ENCODE data around the gene ORC3. TPM values are rescaled to one million over a fixed set of nuclear protein-coding genes. Genes with fewer than 3 reads are reported as not detected.

ORC3 gene
- total and polyA plus RNA-seq, 2 donors = 23.4 to 37.4 TPM

GRCh38 chr6:87660226-87660911, 70.4 kb downstream of the ORC3 start:
- Histone ChIP-seq H3K27ac (ENCODE audit: low read depth in 1 of 2, low read length in 1 of 2) (no peak overlapping the region), H3K9me3 (ENCODE audit: control insufficient read depth in 2 of 2, insufficient read depth in 1 of 2, low read length in 1 of 2) (no peaks in the 10 kb centered on the region), H3K36me3 (ENCODE audit: control insufficient read depth in 2 of 2, insufficient read depth in 2 of 2, low read length in 1 of 2) (peaks cover 0 to 8% of the 10 kb centered on the region in 2 donors), H3K27me3 (ENCODE audit: control insufficient read depth in 2 of 2, insufficient read depth in 1 of 2, low read length in 1 of 2) (no peaks in the 10 kb centered on the region), H3K4me1 (ENCODE audit: control insufficient read depth in 2 of 2, insufficient read depth in 2 of 2, low read length in 2 of 2) (peaks cover 11 to 18% of the 10 kb centered on the region in 2 donors), H3K4me3 (ENCODE audit: low read length in 2 of 2) (no peak overlapping the region)
- no peak for DNase-seq (ENCODE audit: low read depth in 6 of 9, low spot score in 9 of 9)

DNA sequence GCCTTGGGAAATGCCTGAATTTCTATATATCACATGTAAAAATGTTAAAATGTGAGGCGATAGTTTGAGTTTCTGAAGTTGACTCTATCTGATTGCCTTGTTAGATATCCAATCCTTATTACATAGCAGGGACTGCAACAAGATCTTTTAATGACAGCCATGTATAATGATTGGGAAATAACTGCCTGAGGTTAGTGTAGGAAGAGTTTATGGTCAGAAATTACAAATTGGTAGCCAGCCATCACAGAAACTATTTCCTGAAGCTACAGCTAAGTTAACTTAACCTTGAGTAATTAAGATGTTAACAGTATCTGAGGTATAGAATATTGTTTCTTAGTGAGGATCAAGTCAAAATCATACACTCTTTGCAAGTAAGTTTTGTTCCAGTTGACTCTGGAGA, 71.1 kb downstream of the ORC3 start:
- H3K27me3 ChIP-seq (ENCODE audit: control insufficient read depth in 2 of 2, insufficient read depth in 1 of 2, low read length in 1 of 2) = no peaks in the 10 kb centered on the region
- no peak overlapping the region for H3K27ac ChIP-seq (ENCODE audit: low read depth in 1 of 2, low read length in 1 of 2)
- H3K36me3 ChIP-seq (ENCODE audit: control insufficient read depth in 2 of 2, insufficient read depth in 2 of 2, low read length in 1 of 2) = peaks cover 0 to 8% of the 10 kb centered on the region in 2 donors
- peaks cover 11 to 14% of the 10 kb centered on the region in 2 donors for H3K4me1 ChIP-seq (ENCODE audit: control insufficient read depth in 2 of 2, insufficient read depth in 2 of 2, low read length in 2 of 2)
- no peak overlapping the region for H3K4me3 ChIP-seq (ENCODE audit: low read length in 2 of 2)
- no peaks in the 10 kb centered on the region for H3K9me3 ChIP-seq (ENCODE audit: control insufficient read depth in 2 of 2, insufficient read depth in 1 of 2, low read length in 1 of 2)
- DNase-seq (ENCODE audit: low read depth in 6 of 9, low spot score in 9 of 9) = no peak
- WGBS = 100% methylated on average over 1 of the region's 1 CpG

GRCh38 chr6:87661503-87661902, 71.6 kb downstream of the ORC3 start:
- Histone ChIP-seq H3K4me3 (ENCODE audit: low read length in 2 of 2) (no peak overlapping the region), H3K9me3 (ENCODE audit: control insufficient read depth in 2 of 2, insufficient read depth in 1 of 2, low read length in 1 of 2) (no peaks in the 10 kb centered on the region), H3K27me3 (ENCODE audit: control insufficient read depth in 2 of 2, insufficient read depth in 1 of 2, low read length in 1 of 2) (no peaks in the 10 kb centered on the region), H3K4me1 (ENCODE audit: control insufficient read depth in 2 of 2, insufficient read depth in 2 of 2, low read length in 2 of 2) (peaks cover 10 to 11% of the 10 kb centered on the region in 2 donors), H3K27ac (ENCODE audit: low read depth in 1 of 2, low read length in 1 of 2) (no peak overlapping the region), H3K36me3 (ENCODE audit: control insufficient read depth in 2 of 2, insufficient read depth in 2 of 2, low read length in 1 of 2) (peaks cover 0 to 8% of the 10 kb centered on the region in 2 donors)
- WGBS = 53% methylated on average over 1 of the region's 1 CpG
- DNase-seq (ENCODE audit: low read depth in 6 of 9, low spot score in 9 of 9) = no peak

- no peak overlapping the region for H3K27ac ChIP-seq (ENCODE audit: low read depth in 1 of 2, low read length in 1 of 2)
- H3K4me3 ChIP-seq (ENCODE audit: low read length in 2 of 2) = no peak overlapping the region
- DNase-seq (ENCODE audit: low read depth in 6 of 9, low spot score in 9 of 9) = no peak
- H3K4me1 ChIP-seq (ENCODE audit: control insufficient read depth in 2 of 2, insufficient read depth in 2 of 2, low read length in 2 of 2) = peaks cover 3 to 6% of the 10 kb centered on the region in 2 donors
- H3K27me3 ChIP-seq (ENCODE audit: control insufficient read depth in 2 of 2, insufficient read depth in 1 of 2, low read length in 1 of 2) = no peaks in the 10 kb centered on the region
- H3K36me3 ChIP-seq (ENCODE audit: control insufficient read depth in 2 of 2, insufficient read depth in 2 of 2, low read length in 1 of 2) = peaks cover 0 to 18% of the 10 kb centered on the region in 2 donors
- WGBS = 95% methylated on average over 2 of the region's 2 CpGs
- H3K9me3 ChIP-seq (ENCODE audit: control insufficient read depth in 2 of 2, insufficient read depth in 1 of 2, low read length in 1 of 2) = no peaks in the 10 kb centered on the region
These were observed 73.5 kb downstream of the ORC3 start for GRCh38 chr6:87663434-87663833.

DNA sequence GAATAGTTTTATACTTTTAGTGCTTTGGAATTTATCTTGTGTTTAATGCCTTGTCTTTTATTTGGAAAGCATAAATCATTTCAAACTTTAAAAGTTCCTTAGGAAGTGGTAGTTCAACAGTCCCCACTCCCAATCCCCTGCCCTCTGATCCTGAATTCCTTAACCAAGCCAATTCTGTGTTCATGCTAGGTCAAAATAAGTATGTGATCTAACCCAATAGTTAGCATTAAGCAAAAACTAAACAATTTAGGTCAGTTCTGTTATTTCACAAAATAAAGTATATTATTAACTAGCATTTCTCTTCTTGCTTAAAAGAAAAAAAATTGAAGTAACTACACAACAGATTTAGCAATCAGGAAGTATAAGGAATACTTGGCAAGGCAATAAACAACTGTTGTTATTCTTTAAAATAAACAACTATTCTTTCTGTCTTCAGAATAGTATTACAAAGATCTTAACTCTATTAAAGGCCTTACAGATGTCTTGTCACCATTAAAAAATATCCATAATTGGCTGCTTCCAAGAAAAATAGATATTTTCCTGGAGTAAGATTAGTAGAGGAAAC, 75.1 kb downstream of the ORC3 start:
- peaks cover 3% of the 10 kb centered on the region in 2 donors for H3K4me1 ChIP-seq (ENCODE audit: control insufficient read depth in 2 of 2, insufficient read depth in 2 of 2, low read length in 2 of 2)
- H3K27ac ChIP-seq (ENCODE audit: low read depth in 1 of 2, low read length in 1 of 2) = no peak overlapping the region
- peaks cover 0 to 26% of the 10 kb centered on the region in 2 donors for H3K36me3 ChIP-seq (ENCODE audit: control insufficient read depth in 2 of 2, insufficient read depth in 2 of 2, low read length in 1 of 2)
- no peak for DNase-seq (ENCODE audit: low read depth in 6 of 9, low spot score in 9 of 9)
- H3K9me3 ChIP-seq (ENCODE audit: control insufficient read depth in 2 of 2, insufficient read depth in 1 of 2, low read length in 1 of 2) = no peaks in the 10 kb centered on the region
- no peaks in the 10 kb centered on the region for H3K27me3 ChIP-seq (ENCODE audit: control insufficient read depth in 2 of 2, insufficient read depth in 1 of 2, low read length in 1 of 2)
- no peak overlapping the region for H3K4me3 ChIP-seq (ENCODE audit: low read length in 2 of 2)

DNA sequence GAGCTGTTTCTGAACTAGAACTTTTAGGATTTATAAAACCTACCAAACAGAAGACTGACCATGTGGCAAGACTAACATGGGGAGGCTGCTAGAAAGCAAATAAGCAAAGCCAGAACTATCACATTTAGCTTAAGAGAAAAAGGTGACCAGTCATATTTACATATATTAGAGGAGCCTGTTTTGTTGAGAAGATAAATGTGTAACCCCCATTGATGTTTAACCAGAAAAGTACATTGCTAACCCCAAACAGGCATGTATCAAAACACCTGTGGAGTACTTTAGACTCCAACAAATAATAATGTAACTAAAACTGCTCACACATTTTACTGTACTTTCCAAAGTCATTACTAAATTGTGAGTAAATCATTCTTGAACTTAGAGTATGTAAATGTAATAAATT, 77.1 kb downstream of the ORC3 start:
- no peak overlapping the region for H3K27ac ChIP-seq (ENCODE audit: low read depth in 1 of 2, low read length in 1 of 2)
- H3K27me3 ChIP-seq (ENCODE audit: control insufficient read depth in 2 of 2, insufficient read depth in 1 of 2, low read length in 1 of 2) = no peaks in the 10 kb centered on the region
- H3K9me3 ChIP-seq (ENCODE audit: control insufficient read depth in 2 of 2, insufficient read depth in 1 of 2, low read length in 1 of 2) = no peaks in the 10 kb centered on the region
- H3K4me3 ChIP-seq (ENCODE audit: low read length in 2 of 2) = no peak overlapping the region
- peaks cover 0 to 4% of the 10 kb centered on the region in 2 donors for H3K4me1 ChIP-seq (ENCODE audit: control insufficient read depth in 2 of 2, insufficient read depth in 2 of 2, low read length in 2 of 2)
- peaks cover 4 to 22% of the 10 kb centered on the region in 2 donors for H3K36me3 ChIP-seq (ENCODE audit: control insufficient read depth in 2 of 2, insufficient read depth in 2 of 2, low read length in 1 of 2)
- no peak for DNase-seq (ENCODE audit: low read depth in 6 of 9, low spot score in 9 of 9)

GRCh38 chr6:87668013-87668412, 78.1 kb downstream of the ORC3 start:
- H3K4me3 ChIP-seq (ENCODE audit: low read length in 2 of 2) = no peak overlapping the region
- DNase-seq (ENCODE audit: low read depth in 6 of 9, low spot score in 9 of 9) = no peak
- peaks cover 0 to 4% of the 10 kb centered on the region in 2 donors for H3K4me1 ChIP-seq (ENCODE audit: control insufficient read depth in 2 of 2, insufficient read depth in 2 of 2, low read length in 2 of 2)
- no peaks in the 10 kb centered on the region for H3K9me3 ChIP-seq (ENCODE audit: control insufficient read depth in 2 of 2, insufficient read depth in 1 of 2, low read length in 1 of 2)
- H3K27ac ChIP-seq (ENCODE audit: low read depth in 1 of 2, low read length in 1 of 2) = no peak overlapping the region
- H3K27me3 ChIP-seq (ENCODE audit: control insufficient read depth in 2 of 2, insufficient read depth in 1 of 2, low read length in 1 of 2) = no peaks in the 10 kb centered on the region
- peaks cover 10 to 30% of the 10 kb centered on the region in 2 donors for H3K36me3 ChIP-seq (ENCODE audit: control insufficient read depth in 2 of 2, insufficient read depth in 2 of 2, low read length in 1 of 2)
- WGBS = 99% methylated on average over 2 of the region's 2 CpGs

DNA sequence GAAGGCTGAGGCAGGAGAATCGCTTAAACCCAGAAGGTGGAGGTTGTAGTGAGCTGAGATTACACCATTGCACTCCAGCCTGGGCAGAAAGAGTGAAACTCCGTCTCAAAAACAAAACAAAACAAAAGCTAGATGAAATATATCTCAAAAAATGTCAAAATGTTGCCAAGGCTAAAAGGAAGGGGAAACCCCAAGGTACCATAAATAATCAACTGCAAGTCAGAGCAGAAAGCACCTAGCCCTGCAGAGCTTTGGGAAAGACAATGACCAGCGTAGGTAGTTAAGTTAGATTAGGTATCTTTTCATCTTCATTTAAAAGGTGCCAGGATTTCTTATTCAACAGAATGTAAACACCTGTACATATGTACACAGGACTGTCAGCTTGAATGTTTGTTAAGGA, 79.1 kb downstream of the ORC3 start:
- peaks cover 17 to 33% of the 10 kb centered on the region in 2 donors for H3K36me3 ChIP-seq (ENCODE audit: control insufficient read depth in 2 of 2, insufficient read depth in 2 of 2, low read length in 1 of 2)
- no peak for DNase-seq (ENCODE audit: low read depth in 6 of 9, low spot score in 9 of 9)
- 88% methylated on average over 3 of the region's 3 CpGs for WGBS

DNA sequence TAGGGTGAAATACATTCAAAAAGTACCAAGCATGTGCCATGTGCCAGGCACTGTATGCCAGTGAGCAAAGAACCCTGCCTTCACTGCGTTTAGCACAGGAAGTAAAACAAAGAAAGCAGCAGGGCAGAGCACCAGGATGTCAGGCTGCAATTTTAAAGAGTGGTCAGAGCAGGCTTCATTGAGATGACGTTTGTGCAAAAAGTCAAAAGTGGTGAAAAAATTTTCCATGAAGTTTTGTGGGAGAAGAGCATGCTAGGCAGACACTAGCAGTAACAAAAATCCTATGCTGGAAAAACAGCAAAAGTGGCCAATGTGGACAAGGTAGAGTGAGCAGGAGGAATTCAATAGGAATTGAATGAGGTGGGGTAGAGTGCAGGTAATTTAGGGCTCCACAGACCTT, 80.8 kb downstream of the ORC3 start:
- no peak for DNase-seq (ENCODE audit: low read depth in 6 of 9, low spot score in 9 of 9)
- peaks cover 0 to 4% of the 10 kb centered on the region in 2 donors for H3K4me1 ChIP-seq (ENCODE audit: control insufficient read depth in 2 of 2, insufficient read depth in 2 of 2, low read length in 2 of 2)
- H3K4me3 ChIP-seq (ENCODE audit: low read length in 2 of 2) = no peak overlapping the region
- H3K27me3 ChIP-seq (ENCODE audit: control insufficient read depth in 2 of 2, insufficient read depth in 1 of 2, low read length in 1 of 2) = no peaks in the 10 kb centered on the region
- H3K9me3 ChIP-seq (ENCODE audit: control insufficient read depth in 2 of 2, insufficient read depth in 1 of 2, low read length in 1 of 2) = no peaks in the 10 kb centered on the region
- H3K36me3 ChIP-seq (ENCODE audit: control insufficient read depth in 2 of 2, insufficient read depth in 2 of 2, low read length in 1 of 2) = peaks cover 22 to 41% of the 10 kb centered on the region in 2 donors
- peak overlapping the region; percentile 31 to 45 for H3K27ac ChIP-seq (ENCODE audit: low read depth in 1 of 2, low read length in 1 of 2)
- WGBS = 73% methylated on average over 2 of the region's 2 CpGs

More for the DNA sequence above, 79.1 kb downstream of the ORC3 start:
- Histone ChIP-seq H3K27ac (ENCODE audit: low read depth in 1 of 2, low read length in 1 of 2) (no peak overlapping the region), H3K27me3 (ENCODE audit: control insufficient read depth in 2 of 2, insufficient read depth in 1 of 2, low read length in 1 of 2) (no peaks in the 10 kb centered on the region), H3K9me3 (ENCODE audit: control insufficient read depth in 2 of 2, insufficient read depth in 1 of 2, low read length in 1 of 2) (no peaks in the 10 kb centered on the region), H3K4me3 (ENCODE audit: low read length in 2 of 2) (no peak overlapping the region), H3K4me1 (ENCODE audit: control insufficient read depth in 2 of 2, insufficient read depth in 2 of 2, low read length in 2 of 2) (peaks cover 0 to 4% of the 10 kb centered on the region in 2 donors)

All from thymus (tissue), 11 donors.